ENCODE results near the gene TENT5A.

TENT5A gene

DNA sequence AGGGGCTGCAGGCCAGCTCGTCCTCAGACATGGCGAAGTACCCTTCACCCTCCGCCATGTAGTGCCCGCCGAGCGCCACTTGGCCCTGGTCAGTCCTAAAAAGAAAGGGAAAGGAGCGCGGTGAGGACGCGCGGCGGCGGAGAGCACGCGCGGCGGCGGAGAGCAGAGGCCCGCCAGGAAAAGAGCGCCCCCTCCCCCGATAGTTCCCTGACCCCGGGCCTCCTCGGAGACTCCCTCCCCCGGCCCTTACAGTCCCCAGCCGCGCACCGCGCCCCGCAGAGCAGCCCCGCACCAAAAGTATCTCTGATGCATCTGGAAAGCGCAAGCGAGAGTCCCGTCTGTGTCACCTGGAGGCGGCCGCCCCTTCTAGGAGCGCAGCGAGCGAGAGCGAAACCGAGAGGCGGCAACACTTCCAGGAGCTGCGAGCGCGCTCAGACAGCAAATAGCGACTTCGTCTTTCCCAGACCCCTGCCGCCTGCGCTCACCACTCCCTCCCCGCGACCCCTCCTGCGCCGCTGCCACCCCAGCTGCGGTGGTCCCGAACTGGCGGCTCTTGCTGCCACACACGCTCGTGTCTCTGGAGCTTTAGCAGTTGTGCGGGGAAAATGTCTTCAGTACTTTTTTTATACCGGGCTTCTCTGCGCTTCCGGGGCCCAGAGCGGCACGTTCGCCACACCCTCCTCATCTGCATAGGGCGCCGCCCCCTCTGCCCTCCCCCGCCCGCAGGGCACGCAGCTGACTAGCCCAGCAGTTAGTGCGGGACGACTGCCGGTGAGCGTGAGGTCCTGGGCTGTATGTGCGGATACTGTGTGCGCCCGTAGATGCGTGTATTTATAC is at the start of gene TENT5A:
TSS of gene TENT5A (minus strand) at position 598 of the 837 bp plus-strand sequence. CDS start at position 58, 540 bp downstream.
- TF ChIP-seq CTCF (IDR thresholded peaks at IDR 0.05; ENCODE audit: insufficient read depth, low read length, poor library complexity, severe bottlenecking) = no peak
- no peaks in the 10 kb centered on the region for H3K36me3 ChIP-seq (ENCODE audit: control insufficient read depth, insufficient read depth, low read length)
- peak; percentile 85 for DNase-seq (ENCODE audit: extremely low read depth, insufficient read length)
- H3K4me3 ChIP-seq (replicated peaks; ENCODE audit: low read depth, low read length) = peak within 1 kb of the TSS; percentile 81
- no peaks in the 10 kb centered on the region for H3K27me3 ChIP-seq (replicated peaks; ENCODE audit: control insufficient read depth, insufficient read depth, low read length)

- no peaks in the 10 kb centered on the region for H3K27me3 ChIP-seq (replicated peaks; ENCODE audit: control insufficient read depth, insufficient read depth, low read length)
- TF ChIP-seq CTCF (IDR thresholded peaks at IDR 0.05; ENCODE audit: insufficient read depth, low read length, poor library complexity, severe bottlenecking) = no peak
These were observed 49.0 kb upstream of the TENT5A start for GRCh38 chr6:81801489-81801888.

DNA sequence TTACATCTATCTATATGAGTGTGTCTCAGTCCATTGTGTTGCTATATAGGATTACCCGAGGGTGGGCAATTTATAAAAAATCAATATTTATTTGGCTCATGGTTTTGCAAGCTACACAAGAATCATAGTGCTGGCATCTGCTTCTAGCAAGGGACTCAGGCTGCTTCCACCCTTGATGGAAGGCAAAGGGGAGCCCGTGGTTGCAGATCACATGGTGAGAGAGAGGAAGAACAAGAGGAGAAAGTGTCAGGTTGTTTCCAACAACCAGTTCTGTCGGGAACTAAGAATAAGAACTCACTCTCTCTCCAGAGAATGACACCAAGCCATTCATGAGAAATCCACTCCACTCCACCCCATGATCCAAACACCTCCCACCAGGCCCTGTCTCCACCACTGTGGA is 48.2 kb upstream of the TENT5A start:
- no peak for DNase-seq (ENCODE audit: extremely low read depth, insufficient read length)
- no peak for TF ChIP-seq CTCF (IDR thresholded peaks at IDR 0.05; ENCODE audit: insufficient read depth, low read length, poor library complexity, severe bottlenecking)

More at GRCh38 chr6:81801489-81801888, 49.0 kb upstream of the TENT5A start:
- H3K4me3 ChIP-seq (replicated peaks; ENCODE audit: low read depth, low read length) = no peak overlapping the region
- DNase-seq (ENCODE audit: extremely low read depth, insufficient read length) = no peak
- H3K36me3 ChIP-seq (ENCODE audit: control insufficient read depth, insufficient read depth, low read length) = no peaks in the 10 kb centered on the region

GRCh38 chr6:81799323-81799722 is 46.8 kb upstream of the TENT5A start:
- Histone ChIP-seq H3K27me3 (replicated peaks; ENCODE audit: control insufficient read depth, insufficient read depth, low read length) (no peaks in the 10 kb centered on the region), H3K4me3 (replicated peaks; ENCODE audit: low read depth, low read length) (no peak overlapping the region), H3K36me3 (ENCODE audit: control insufficient read depth, insufficient read depth, low read length) (no peaks in the 10 kb centered on the region)
- DNase-seq (ENCODE audit: extremely low read depth, insufficient read length) = no peak
- no peak for TF ChIP-seq CTCF (IDR thresholded peaks at IDR 0.05; ENCODE audit: insufficient read depth, low read length, poor library complexity, severe bottlenecking)

More for the DNA sequence above, 48.2 kb upstream of the TENT5A start:
- Histone ChIP-seq H3K4me3 (replicated peaks; ENCODE audit: low read depth, low read length) (no peak overlapping the region), H3K36me3 (ENCODE audit: control insufficient read depth, insufficient read depth, low read length) (no peaks in the 10 kb centered on the region), H3K27me3 (replicated peaks; ENCODE audit: control insufficient read depth, insufficient read depth, low read length) (no peaks in the 10 kb centered on the region)

GRCh38 chr6:81797591-81797990 is 45.1 kb upstream of the TENT5A start:
- Histone ChIP-seq H3K27me3 (replicated peaks; ENCODE audit: control insufficient read depth, insufficient read depth, low read length) (no peaks in the 10 kb centered on the region), H3K4me3 (replicated peaks; ENCODE audit: low read depth, low read length) (no peak overlapping the region), H3K36me3 (ENCODE audit: control insufficient read depth, insufficient read depth, low read length) (no peaks in the 10 kb centered on the region)
- TF ChIP-seq CTCF (IDR thresholded peaks at IDR 0.05; ENCODE audit: insufficient read depth, low read length, poor library complexity, severe bottlenecking) = no peak
- no peak for DNase-seq (ENCODE audit: extremely low read depth, insufficient read length)

Data from GM06990 (cell line).